Astrocyte (in vitro differentiated cells and primary cell): ENCODE measurements around the gene CCDC175.

Experiments used
- CTCF ChIP-seq: IDR thresholded peaks from 2 replicates; pipeline ENCODE4 v1.5.1; 2011; ENCODE audit warnings: low read depth, mild to moderate bottlenecking, inconsistent platforms, low read length, moderate library complexity; ENCODE audit not compliant: insufficient read depth
- EZH2 ChIP-seq: IDR thresholded peaks from 2 replicates; pipeline ENCODE4 v1.6.1; 2012; ENCODE audit warnings: mild to moderate bottlenecking, low read length, inconsistent platforms; ENCODE audit not compliant: insufficient read depth

DNA sequence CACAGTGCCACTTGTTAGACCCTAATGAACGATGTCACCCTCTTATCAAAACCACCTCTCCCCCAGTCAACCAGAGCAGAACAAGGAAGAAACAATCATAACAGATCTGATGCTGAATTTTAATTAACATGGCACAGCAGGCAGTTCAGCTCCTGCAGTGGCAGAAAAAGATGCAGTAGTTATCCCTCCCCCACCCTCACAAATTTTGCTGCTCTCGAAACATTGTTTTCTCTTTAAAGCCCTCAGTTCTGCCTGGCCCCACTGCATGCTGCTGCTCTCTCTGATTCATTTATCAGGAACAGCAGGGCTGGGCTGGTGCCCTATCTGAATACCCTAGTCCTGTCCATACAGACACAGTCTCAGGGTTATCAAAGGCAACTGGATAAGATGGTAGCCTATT lies 12.2 kb downstream of the CCDC175 start:
- TF ChIP-seq CTCF, result no peak
- TF ChIP-seq EZH2, result no peak
